B cell (primary cell): ENCODE data around the gene NOSTRIN. TPM values are rescaled to one million over a fixed set of nuclear protein-coding genes. Genes with fewer than 3 reads are reported as not detected.

Source experiments
- ATAC-seq: fragments of 200-7000 bp; cut with Tn5 transposase; one replicate; pipeline ENCODE4 v1.10.0; 2021; ENCODE audit warnings: low read depth, mild to moderate bottlenecking, moderate number of reproducible peaks, moderate library complexity
- CTCF ChIA-PET: fragments of 350-600 bp; sonication (Branson Sonifier 250); formaldehyde crosslinking; loops from one replicate; lab custom pipeline; 2021; ENCODE audit warnings: antibody characterized with exemption, inconsistent platforms; lab: Charles Lee
- POLR2A ChIA-PET: fragments of 350-600 bp; sonication (Branson Sonifier 250); formaldehyde crosslinking; loops from one replicate; lab custom pipeline; 2021; ENCODE audit warnings: antibody characterized with exemption; lab: Charles Lee
- DNase-seq: peaks from one replicate; pipeline ENCODE4 v3.0.0; 2013
- H2AFZ ChIP-seq: 2 replicates; pipeline ENCODE4 v1.6.1; 2012; ENCODE audit warnings: mild to moderate bottlenecking, low read depth, low read length; ENCODE audit not compliant: insufficient read depth, poor library complexity, severe bottlenecking
- H3K27ac ChIP-seq, 2 donors: 1 replicate in 1 of 2; 2 replicates in 1 of 2; pipeline ENCODE4 v1.5.1; 2012 to 2013; ENCODE audit warnings: low read length in 2 of 2, mild to moderate bottlenecking in 2 of 2, moderate library complexity in 1 of 2
- H3K27me3 ChIP-seq, 4 experiments: fragments of 200-600 bp in 1 of 4; sonication (generic) in 1 of 4; replicated peaks in 1 of 4; 1 replicate in 2 of 4; 2 replicates in 2 of 4; pipeline versions ENCODE4 v1.6.1 to v1.7.0; 2013 to 2016; ENCODE audit warnings: low read length in 3 of 4, mild to moderate bottlenecking in 2 of 4, mixed read lengths in 1 of 4, moderate library complexity in 1 of 4; ENCODE audit not compliant: insufficient read depth in 4 of 4, control insufficient read depth in 3 of 4; ENCODE audit errors: control extremely low read depth in 1 of 4
- H3K36me3 ChIP-seq, 2 experiments: replicated peaks in 1 of 2; 1 replicate in 1 of 2; 2 replicates in 1 of 2; pipeline versions ENCODE4 v1.6.1 to v1.7.1; 2013; ENCODE audit warnings: low read length in 1 of 2; ENCODE audit not compliant: insufficient read depth in 2 of 2, control insufficient read depth in 1 of 2; ENCODE audit errors: control extremely low read depth in 1 of 2, extremely low read depth in 1 of 2
- H3K4me1 ChIP-seq, 2 donors: fragments of 200-600 bp in 1 of 2; sonication (generic) in 1 of 2; 1 replicate in 1 of 2; 2 replicates in 1 of 2; pipeline versions ENCODE4 v1.5.1 to v1.6.1; 2013 to 2017; ENCODE audit warnings: low read length in 2 of 2; ENCODE audit not compliant: control insufficient read depth in 2 of 2, insufficient read depth in 2 of 2
- H3K4me2 ChIP-seq: replicated peaks from 2 replicates; pipeline ENCODE3; 2012; ENCODE audit warnings: mild to moderate bottlenecking, low read depth, low read length; ENCODE audit not compliant: poor library complexity, severe bottlenecking
- H3K4me3 ChIP-seq, 5 experiments: fragments of 200-600 bp in 1 of 5; sonication (generic) in 1 of 5; 1 replicate in 3 of 5; 2 replicates in 2 of 5; pipeline versions ENCODE4 v1.5.1 to v1.7.0; 2011 to 2016; ENCODE audit warnings: low read length in 4 of 5, mild to moderate bottlenecking in 4 of 5, low read depth in 2 of 5, control low read depth in 1 of 5, moderate library complexity in 1 of 5; ENCODE audit not compliant: insufficient read depth in 1 of 5; ENCODE audit errors: control extremely low read depth in 1 of 5, extremely low read depth in 1 of 5
- H3K79me2 ChIP-seq: fragments of 200-600 bp; sonication (generic); one replicate; pipeline ENCODE4 v1.6.0; 2016; ENCODE audit warnings: low read length; ENCODE audit not compliant: control insufficient read depth, insufficient read depth
- H3K9ac ChIP-seq: fragments of 200-600 bp; sonication (generic); 2 replicates; pipeline ENCODE4 v1.6.1; 2017; ENCODE audit warnings: mild to moderate bottlenecking, low read length, moderate library complexity
- H3K9me3 ChIP-seq, 3 donors: one replicate each; pipeline versions ENCODE4 v1.6.1 to v1.7.1; 2013; ENCODE audit warnings: low read length in 2 of 3; ENCODE audit not compliant: control insufficient read depth in 2 of 3, insufficient read depth in 1 of 3; ENCODE audit errors: control extremely low read depth in 1 of 3
- H4K20me1 ChIP-seq: 2 replicates; pipeline ENCODE4 v1.6.0; 2012; ENCODE audit warnings: mild to moderate bottlenecking, low read length; ENCODE audit not compliant: insufficient read depth, control insufficient read depth, poor library complexity, severe bottlenecking
- H3K27ac Mint-ChIP-seq: one replicate; pipeline ENCODE4 v1.8.0; 2021; ENCODE audit warnings: mixed read lengths
- H3K27me3 Mint-ChIP-seq: one replicate; pipeline ENCODE4 v1.8.0; 2021; ENCODE audit warnings: mixed read lengths
- H3K4me1 Mint-ChIP-seq: one replicate; pipeline ENCODE4 v1.8.0; 2021; ENCODE audit warnings: mixed read lengths
- H3K4me3 Mint-ChIP-seq: one replicate; pipeline ENCODE4 v1.8.0; 2021; ENCODE audit warnings: mixed read lengths
- H3K9me3 Mint-ChIP-seq: one replicate; pipeline ENCODE4 v1.8.0; 2022; ENCODE audit warnings: mixed read lengths; ENCODE audit not compliant: insufficient read depth
- CTCF ChIP-seq: fragments of 200-600 bp; IDR thresholded peaks from one replicate; pipeline ENCODE4 v1.8.0; 2022; ENCODE audit warnings: antibody characterized with exemption, mild to moderate bottlenecking
- EZH2 ChIP-seq: IDR thresholded peaks from 2 replicates; pipeline ENCODE4 v1.6.1; 2012; ENCODE audit warnings: borderline replicate concordance, low read depth, mild to moderate bottlenecking, moderate library complexity, low read length; ENCODE audit not compliant: insufficient read depth, poor library complexity, severe bottlenecking
- WGBS: methylation state at CpG from one replicate; pipeline ENCODE4 v1.1.5; 2013; ENCODE audit warnings: missing lambda C conversion rate; ENCODE audit not compliant: insufficient coverage; 5-methylcytosine and 5-hydroxymethylcytosine counted together
- intact Hi-C: fragments of 100-400 bp; cut with micrococcal nuclease; formaldehyde crosslinking; loops from one replicate; pipeline ENCODE4 v1.10.0; 2022
- polyA plus RNA-seq: library from polyadenylated mRNA; depleted of rRNA; stranded (reverse); fragments of >200 nt; gene quantifications from 2 replicates; pipeline ENCODE4 v1.2.3, GENCODE V29; 2012
- total RNA-seq, 2 donors: library from RNA; stranded (reverse); fragments of 120-200 nt in 1 of 2; gene quantifications; 1 replicate in 1 of 2; 2 replicates in 1 of 2; pipeline versions ENCODE4 v1.2.3 to v1.2.4, GENCODE V29; 2013 to 2022

The NOSTRIN gene
- total and polyA plus RNA-seq, 2 donors (not counting 1 experiment from before 2014, with no cell fraction given), result not detected

GRCh38 chr2:168819829-168820489 lies 17.5 kb downstream of the NOSTRIN start:
- TF ChIP-seq EZH2, result no peak
- no peak for TF ChIP-seq CTCF

GRCh38 chr2:168821577-168821976 lies 19.1 kb downstream of the NOSTRIN start:
- ChIA-PET POLR2A (no interaction called here), CTCF (no interaction called here)
- intact Hi-C loops, result no loop called here
- Histone ChIP-seq H3K79me2 (no peaks in the 10 kb centered on the region), H3K4me1 (no peaks in the 10 kb centered on the region), H3K4me2 (no peak overlapping the region), H3K4me3 (no peak overlapping the region), H3K9ac (no peak overlapping the region), H3K36me3 (no peaks in the 10 kb centered on the region), H4K20me1 (no peaks in the 10 kb centered on the region), H3K27me3 (no peaks in the 10 kb centered on the region), H3K27ac (no peak overlapping the region), H2AFZ (no peak overlapping the region), H3K9me3 (no peaks in the 10 kb centered on the region)
- Mint-ChIP-seq H3K9me3 (no peaks in the 10 kb centered on the region), H3K27me3 (no peaks in the 10 kb centered on the region), H3K27ac (no peak overlapping the region), H3K4me1 (no peaks in the 10 kb centered on the region), H3K4me3 (no peak overlapping the region)
- TF ChIP-seq EZH2, result no peak
- no peak for TF ChIP-seq CTCF
- DNase-seq (no peak), ATAC-seq (no peak)
- WGBS, result 92% methylated on average over 5 of the region's 8 CpGs

More at GRCh38 chr2:168819829-168820489, 17.5 kb downstream of the NOSTRIN start:
- no peaks in the 10 kb centered on the region for H3K36me3 ChIP-seq
- no peaks in the 10 kb centered on the region for H3K9me3 ChIP-seq
- H3K4me3 Mint-ChIP-seq, result no peak overlapping the region
- H3K4me2 ChIP-seq, result no peak overlapping the region
- DNase-seq (no peak), ATAC-seq (no peak)
- no peak overlapping the region for H3K27ac Mint-ChIP-seq
- H3K27me3 ChIP-seq, result no peaks in the 10 kb centered on the region
- no peak overlapping the region for H3K9ac ChIP-seq
- CTCF ChIA-PET, result no interaction called here
- H3K9me3 Mint-ChIP-seq, result no peaks in the 10 kb centered on the region
- no peak overlapping the region for H3K4me3 ChIP-seq
- POLR2A ChIA-PET, result no interaction called here
- no peak overlapping the region for H2AFZ ChIP-seq
- no peak overlapping the region for H3K27ac ChIP-seq
- H3K27me3 Mint-ChIP-seq, result no peaks in the 10 kb centered on the region
- WGBS, result 90% methylated on average over 3 of the region's 6 CpGs
- H3K4me1 ChIP-seq, result no peaks in the 10 kb centered on the region
- no peaks in the 10 kb centered on the region for H3K4me1 Mint-ChIP-seq
- H3K79me2 ChIP-seq, result no peaks in the 10 kb centered on the region
- intact Hi-C loops, result no loop called here
- no peaks in the 10 kb centered on the region for H4K20me1 ChIP-seq
